Renal pelvis (tissue), 3 donors: Measurements from ENCODE around the gene FMOD. TPM values are rescaled to one million over a fixed set of nuclear protein-coding genes. Genes with fewer than 3 reads are reported as not detected.

ENCODE experiments used
- polyA plus RNA-seq, 3 donors: library from polyadenylated mRNA; unstranded; fragments of 120-200 nt; gene quantifications; one replicate each; pipeline ENCODE4 v1.2.1, GENCODE V29; 2013; ENCODE audit not compliant: insufficient read length in 3 of 3

The FMOD gene
- polyA plus RNA-seq, 3 donors, result 30.8 to 48.2 (median 36.7) TPM

Other genes starting within 250 kb of the FMOD start
- 1 to 10 TPM; 5.5 to 8.0 (median 6.2) TPM for gene ADORA1, start 223.4 kb downstream of the FMOD start, polyA plus RNA-seq
- gene MYBPH, start 175.3 kb downstream of the FMOD start, polyA plus RNA-seq, result under 1 TPM; 0.40 to 0.57 (median 0.50) TPM
- gene CHI3L1, start 164.4 kb downstream of the FMOD start, polyA plus RNA-seq, result 10 to 100 TPM in 2 of 3 donors, 1 to 10 TPM in 1; 9.7 to 16.6 (median 13.6) TPM
- gene CHIT1, start 121.4 kb downstream of the FMOD start, polyA plus RNA-seq, result under 1 TPM; 0.12 to 0.23 (median 0.17) TPM
- 100 to 1,000 TPM in 2 of 3 donors, 10 to 100 TPM in 1; 91.8 to 119 (median 100) TPM for gene BTG2, start 45.6 kb downstream of the FMOD start, polyA plus RNA-seq
- 1 to 10 TPM; 2.8 to 3.9 (median 3.4) TPM for gene PRELP, start 124.7 kb upstream of the FMOD start, polyA plus RNA-seq
- gene OPTC, start 143.0 kb upstream of the FMOD start, polyA plus RNA-seq, result not detected